Measurements from ENCODE around the gene RRP1B. TPM values are rescaled to one million over a fixed set of nuclear protein-coding genes. Genes with fewer than 3 reads are reported as not detected.
"Not testable (repeated sequence)": the region's sequence is repeated elsewhere in the genome, so short reads cannot be mapped to it uniquely, and the experiment has no call there.

The RRP1B gene
- polyA plus RNA-seq, 2 of the 4 experiments (the other 2 are of a cell fraction) = 32.5 TPM

GRCh38 chr21:43676391-43676790, 17.0 kb downstream of the RRP1B start:
- ChIA-PET CTCF (no interaction called here), POLR2A (no interaction called here)
- no peak overlapping the region for H3K27ac ChIP-seq
- 96% methylated on average over 9 of the region's 15 CpGs for WGBS (ENCODE audit: missing lambda C conversion rate)
- no peak for TF ChIP-seq RNF2 (IDR thresholded peaks at IDR 0.05; ENCODE audit: borderline replicate concordance, low read depth)
- FAIRE-seq = no peak
- no peak overlapping the region for H3K4me2 ChIP-seq
- no peaks in the 10 kb centered on the region for H3K4me1 ChIP-seq
- DNase-seq (ENCODE audit: low read depth in 1 of 2, low spot score in 1 of 2) = no peak
- no peaks in the 10 kb centered on the region for H3K9me3 ChIP-seq
- no peak for ATAC-seq
- H3K4me3 ChIP-seq = no peak overlapping the region

- CTCF ChIA-PET = no interaction called here
- Histone ChIP-seq H3K4me3 (no peak overlapping the region), H3K4me1 (no peaks in the 10 kb centered on the region), H3K9me3 (no peaks in the 10 kb centered on the region), H3K27ac (no peak overlapping the region), H3K4me2 (no peak overlapping the region)
- ATAC-seq (no peak), DNase-seq (ENCODE audit: low read depth in 1 of 2, low spot score in 1 of 2) (no peak), FAIRE-seq (no peak)
- 92% methylated on average over 12 of the region's 12 CpGs for WGBS (ENCODE audit: missing lambda C conversion rate)
- TF ChIP-seq MAZ (IDR thresholded peaks at IDR 0.05; ENCODE audit: borderline replicate concordance, low read depth, low read length) (no peak), HOXA7 (CRISPR knock-in tag; IDR thresholded peaks at IDR 0.05) (no peak), ZC3H11A (IDR thresholded peaks at IDR 0.05) (no peak), RARB (CRISPR knock-in tag; IDR thresholded peaks at IDR 0.05) (no peak), E2F6 (IDR thresholded peaks at IDR 0.05; ENCODE audit: borderline replicate concordance, low read depth) (no peak), NR3C1 (IDR thresholded peaks at IDR 0.05) (no peak), REST (IDR thresholded peaks at IDR 0.05) (no peak), EP300 (IDR thresholded peaks at IDR 0.05) (no peak), RCOR1 (IDR thresholded peaks at IDR 0.05; ENCODE audit: low read depth, low read length) (no peak), ATOH8 (CRISPR knock-in tag; IDR thresholded peaks at IDR 0.05; ENCODE audit: low read depth) (no peak), HMGXB4 (CRISPR knock-in tag; IDR thresholded peaks at IDR 0.05; ENCODE audit: borderline replicate concordance) (no peak), KDM1A (IDR thresholded peaks at IDR 0.05; ENCODE audit: low read depth) (no peak), NFE2L2 (conservative IDR thresholded peaks at IDR 0.05; ENCODE audit: low read length) (no peak), CBX2 (IDR thresholded peaks at IDR 0.05; ENCODE audit: borderline replicate concordance, low read depth) (no peak), ZFP36 (IDR thresholded peaks at IDR 0.05; ENCODE audit: borderline replicate concordance, partially characterized antibody) (no peak)
- POLR2A ChIA-PET = no interaction called here
These were observed 20.6 kb downstream of the RRP1B start for GRCh38 chr21:43679951-43680350.

- ATAC-seq; POLR2A ChIA-PET; H3K4me1 ChIP-seq; H3K4me2 ChIP-seq; DNase-seq (ENCODE audit: low read depth in 1 of 2, low spot score in 1 of 2); H3K9me3 ChIP-seq; FAIRE-seq; H3K27ac ChIP-seq; H3K4me3 ChIP-seq; CTCF ChIA-PET: not testable (repeated sequence)
- WGBS (ENCODE audit: missing lambda C conversion rate) = 98% methylated on average over 6 of the region's 6 CpGs
These were observed 21.1 kb downstream of the RRP1B start for GRCh38 chr21:43680421-43680820.
